GM12878 (cell line): ENCODE data around the gene SYTL2. TPM values are rescaled to one million over a fixed set of nuclear protein-coding genes. Genes with fewer than 3 reads are reported as not detected.

Experiments used
- ATAC-seq: fragments of 200-7000 bp; cut with Tn5 transposase; 3 replicates; pipeline ENCODE4 v1.9.1; 2020; ENCODE audit warnings: mild to moderate bottlenecking, moderate library complexity
- BruUV-seq: library from RNA; stranded (reverse); fragments of 400-500 nt; replicated peaks from 2 replicates; lab custom pipeline; 2021; lab: Mats Ljungman, UMichigan
- CTCF ChIA-PET: fragments of 300-600 bp; sonication (Branson Sonifier 250); formaldehyde crosslinking; extraction: SDS; loops from one replicate; lab custom pipeline; 2021; ENCODE audit warnings: inconsistent platforms; lab: Yijun Ruan, JAX
- POLR2A ChIA-PET: fragments of 350-600 bp; formaldehyde crosslinking; extraction: SDS; loops from one replicate; lab custom pipeline; 2021; ENCODE audit warnings: inconsistent platforms; lab: Charles Lee
- RAD21 ChIA-PET: fragments of 300-600 bp; sonication (Branson Sonifier 250); formaldehyde crosslinking; loops from one replicate; lab custom pipeline; 2023; ENCODE audit warnings: antibody characterized with exemption; ENCODE audit not compliant: unreplicated experiment; lab: Charles Lee
- SMC1A ChIA-PET: fragments of 300-600 bp; sonication (Branson Sonifier 250); formaldehyde crosslinking; loops from one replicate; lab custom pipeline; 2023; ENCODE audit not compliant: unreplicated experiment, uncharacterized antibody; lab: Charles Lee
- DNase-seq: peaks from one replicate; pipeline ENCODE4 v3.0.0-alpha.2; 2011; ENCODE audit warnings: low read depth, low spot score
- FAIRE-seq: peaks from 3 replicates; lab custom pipeline; 2011; peaks lifted over from hg19 to GRCh38; lab: Jason Lieb, UNC
- H2AFZ ChIP-seq: 2 replicates; pipeline ENCODE4 v1.6.0; 2011; ENCODE audit warnings: low read depth, low read length, control low read depth; ENCODE audit not compliant: control insufficient read depth
- H3K27ac ChIP-seq: 2 replicates; pipeline ENCODE4 v1.5.1; 2011; ENCODE audit warnings: control low read depth; ENCODE audit not compliant: control insufficient read depth, insufficient read depth
- H3K27me3 ChIP-seq, 2 experiments: replicated peaks in 1 of 2; 2 replicates each; pipeline versions ENCODE4 v1.6.0 to v1.6.1; 2011; ENCODE audit warnings: low read length in 1 of 2; ENCODE audit not compliant: control insufficient read depth in 2 of 2, insufficient read depth in 2 of 2
- H3K36me3 ChIP-seq, 2 experiments: 2 replicates each; pipeline ENCODE4 v1.5.1; 2011; ENCODE audit warnings: low read length in 1 of 2; ENCODE audit not compliant: control insufficient read depth in 2 of 2, insufficient read depth in 2 of 2
- H3K4me1 ChIP-seq: 2 replicates; pipeline ENCODE4 v1.6.1; 2011; ENCODE audit warnings: mild to moderate bottlenecking, low read length, moderate library complexity, mixed read lengths; ENCODE audit not compliant: control insufficient read depth, insufficient read depth
- H3K4me2 ChIP-seq: 2 replicates; pipeline ENCODE4 v1.6.0; 2011; ENCODE audit warnings: control low read depth; ENCODE audit not compliant: control insufficient read depth, insufficient read depth
- H3K4me3 ChIP-seq: fragments of 200-600 bp; sonication (generic); 2 replicates; pipeline ENCODE4 v1.5.1; 2016
- H3K79me2 ChIP-seq: 2 replicates; pipeline ENCODE4 v1.6.0; 2011; ENCODE audit warnings: low read length; ENCODE audit not compliant: control insufficient read depth, insufficient read depth
- H3K9ac ChIP-seq: 2 replicates; pipeline ENCODE4 v1.8.0; 2011; ENCODE audit warnings: low read length, control low read depth, mixed read lengths; ENCODE audit not compliant: control insufficient read depth, insufficient read depth
- H3K9me3 ChIP-seq: replicated peaks from 3 replicates; pipeline ENCODE4 v1.5.1; 2011; ENCODE audit warnings: mild to moderate bottlenecking, low read length; ENCODE audit not compliant: control insufficient read depth, insufficient read depth
- H4K20me1 ChIP-seq: 2 replicates; pipeline ENCODE4 v1.6.0; 2011; ENCODE audit not compliant: control insufficient read depth, insufficient read depth
- BACH1 ChIP-seq: fragments of 450-650 bp; IDR thresholded peaks from 2 replicates; pipeline ENCODE4 v1.6.1; 2017; ENCODE audit warnings: mild to moderate bottlenecking, borderline replicate concordance
- CREM ChIP-seq: IDR thresholded peaks from 2 replicates; pipeline ENCODE4 v1.6.1; 2014; ENCODE audit warnings: antibody characterized with exemption, low read depth
- EGR1 ChIP-seq, 2 experiments: IDR thresholded peaks; 1 replicate in 1 of 2; 2 replicates in 1 of 2; pipeline ENCODE4 v1.6.1; 2011 to 2012; ENCODE audit warnings: low read depth in 2 of 2, low read length in 2 of 2, borderline replicate concordance in 1 of 2, mild to moderate bottlenecking in 1 of 2, moderate library complexity in 1 of 2
- MXI1 ChIP-seq: fragments of 150-350 bp; IDR thresholded peaks from 2 replicates; pipeline ENCODE4 v1.6.1; 2011; ENCODE audit warnings: low read depth, mild to moderate bottlenecking, inconsistent platforms, low read length, improper control_type of control experiment
- MYC ChIP-seq: IDR thresholded peaks from 2 replicates; pipeline ENCODE4 v1.6.1; 2011; ENCODE audit warnings: mild to moderate bottlenecking, low read length, moderate library complexity, inconsistent platforms; ENCODE audit not compliant: insufficient read depth, insufficient replicate concordance, insufficient read length, severe bottlenecking
- NR2C2 ChIP-seq: IDR thresholded peaks from 2 replicates; pipeline ENCODE4 v1.6.1; 2011; ENCODE audit warnings: borderline replicate concordance, low read depth; ENCODE audit not compliant: control insufficient read depth, insufficient read length
- REST ChIP-seq: IDR thresholded peaks from 2 replicates; pipeline ENCODE4 v1.6.1; 2012; ENCODE audit warnings: mild to moderate bottlenecking, low read depth, low read length
- SIN3A ChIP-seq: IDR thresholded peaks from 2 replicates; pipeline ENCODE4 v1.6.1; 2012; ENCODE audit warnings: low read depth, low read length, improper control_type of control experiment
- USF2 ChIP-seq: IDR thresholded peaks from 2 replicates; pipeline ENCODE4 v1.6.1; 2011; ENCODE audit warnings: low read depth, low read length, improper control_type of control experiment, borderline replicate concordance
- ZNF217 ChIP-seq: fragments of 450-650 bp; IDR thresholded peaks from 2 replicates; pipeline ENCODE4 v1.6.1; 2017; ENCODE audit warnings: antibody characterized with exemption, mild to moderate bottlenecking
- WGBS: methylation state at CpG from one replicate; pipeline ENCODE4 v1.1.6; 2016; ENCODE audit warnings: low lambda C conversion rate; ENCODE audit not compliant: insufficient replicate concordance, insufficient coverage; ENCODE audit errors: missing lambda C conversion rate; 5-methylcytosine and 5-hydroxymethylcytosine counted together
- in situ Hi-C: fragments of 300-500 bp; cut with MboI; formaldehyde crosslinking; loops from 9 replicates; pipeline ENCODE4 v1.14.3; 2018; ENCODE audit warnings: mixed read lengths
- intact Hi-C: fragments of 100-400 bp; cut with micrococcal nuclease; formaldehyde crosslinking; loops from one replicate; pipeline ENCODE4 v1.14.2; 2022; ENCODE audit not compliant: unreplicated experiment
- polyA plus RNA-seq, 11 experiments: library from polyadenylated mRNA; depleted of rRNA in 4 of 11; unstranded in 6 of 11; stranded (reverse) in 5 of 11; fragments of >200 nt; fragmentation: Nextera tagmentation in 4 of 11; fragmentation: Illumina TruSeq in 1 of 11; extraction: Ambion mirVana in 4 of 11; extraction: Trizol in 1 of 11; gene quantifications; 1 replicate in 1 of 11; 2 replicates in 10 of 11; pipeline versions ENCODE4 v1.2.1 to v1.2.3, GENCODE V29; 2011 to 2016; ENCODE audit warnings: inconsistent platforms in 2 of 11, missing spikeins in 2 of 11, low read depth in 1 of 11
- total RNA-seq, 4 experiments: library from RNA; depleted of rRNA in 3 of 4; stranded (reverse); fragments of >200 nt in 3 of 4; fragmentation: Illumina TruSeq in 1 of 4; extraction: Trizol in 1 of 4; gene quantifications; 2 replicates each; pipeline versions ENCODE4 v1.2.1 to v1.2.3, GENCODE V29; 2013 to 2021
- TF ChIP-seq, protein P1 (sequence below): IDR thresholded peaks from 2 replicates; pipeline ENCODE4 v1.6.1; 2011; ENCODE audit warnings: low read depth, mild to moderate bottlenecking, low read length, moderate library complexity, borderline replicate concordance; ENCODE audit errors: extremely low read depth

The SYTL2 gene
- total and polyA plus RNA-seq, 10 of the 15 experiments (the other 5 are each of a cell fraction or from before 2014, with no cell fraction given) = 0.02 to 1.4 (median 0.31) TPM; not detected in 2

- in situ Hi-C loops (no loop called here), intact Hi-C loops (no loop called here)
- ChIA-PET POLR2A (no interaction called here), SMC1A (no interaction called here), CTCF (interaction anchor here (0.7 kb wide), 1 partner anchor 1780 kb away, joined by 3 read pairs; no protein-coding TSS in a partner anchor), RAD21 (no interaction called here)
- WGBS = 36% methylated on average over 4 of the region's 4 CpGs
- H4K20me1 ChIP-seq = no peaks in the 10 kb centered on the region
- no peaks in the 10 kb centered on the region for H3K27me3 ChIP-seq
- H3K36me3 ChIP-seq = no peaks in the 10 kb centered on the region
- ATAC-seq = no peak
- H3K79me2 ChIP-seq = no peaks in the 10 kb centered on the region
- no peak overlapping the region for H3K4me3 ChIP-seq
- no peak overlapping the region for H3K27ac ChIP-seq
- no peak overlapping the region for H2AFZ ChIP-seq
- no peak overlapping the region for H3K4me2 ChIP-seq
- no peak for DNase-seq
- TF ChIP-seq ZNF217 = no peak
- TF ChIP-seq, protein P1, sequence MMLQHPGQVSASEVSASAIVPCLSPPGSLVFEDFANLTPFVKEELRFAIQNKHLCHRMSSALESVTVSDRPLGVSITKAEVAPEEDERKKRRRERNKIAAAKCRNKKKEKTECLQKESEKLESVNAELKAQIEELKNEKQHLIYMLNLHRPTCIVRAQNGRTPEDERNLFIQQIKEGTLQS = no peak
- TF ChIP-seq CREM = no peak
- no peak for TF ChIP-seq SIN3A
- no peaks in the 10 kb centered on the region for H3K9me3 ChIP-seq
- no peaks in the 10 kb centered on the region for H3K4me1 ChIP-seq
- H3K9ac ChIP-seq = no peak overlapping the region
- FAIRE-seq = no peak
- no TSS peak for BruUV-seq
Observed at GRCh38 chr11:85758026-85758425, 52.9 kb downstream of the SYTL2 start.

- H3K4me3 ChIP-seq = no peak overlapping the region
- ATAC-seq (no peak), FAIRE-seq (no peak), DNase-seq (no peak)
- no peaks in the 10 kb centered on the region for H3K9me3 ChIP-seq
- no peaks in the 10 kb centered on the region for H4K20me1 ChIP-seq
- H3K9ac ChIP-seq = no peak overlapping the region
- RAD21 ChIA-PET = no interaction called here
- H3K4me2 ChIP-seq = no peak overlapping the region
- SMC1A ChIA-PET = no interaction called here
- H3K79me2 ChIP-seq = no peaks in the 10 kb centered on the region
- no TSS peak for BruUV-seq
- WGBS = 38% methylated on average over 6 of the region's 6 CpGs
- H3K27me3 ChIP-seq = no peaks in the 10 kb centered on the region
- CTCF ChIA-PET = no interaction called here
- no peak overlapping the region for H3K27ac ChIP-seq
- no peak overlapping the region for H2AFZ ChIP-seq
- no peaks in the 10 kb centered on the region for H3K36me3 ChIP-seq
- H3K4me1 ChIP-seq = no peaks in the 10 kb centered on the region
- POLR2A ChIA-PET = no interaction called here
- intact Hi-C loops (no loop called here), in situ Hi-C loops (no loop called here)
- TF ChIP-seq EGR1 (IDR thresholded peaks at IDR 0.05; ENCODE audit: borderline replicate concordance in 1 of 2, low read depth in 2 of 2, low read length in 2 of 2) = no peak
- TF ChIP-seq MXI1 = no peak
- no peak for TF ChIP-seq MYC
- no peak for TF ChIP-seq USF2
- no peak for TF ChIP-seq NR2C2
- no peak for TF ChIP-seq REST
- TF ChIP-seq BACH1 = no peak
Observed at GRCh38 chr11:85756401-85757200, 54.3 kb downstream of the SYTL2 start.
